ENCODE measurements around the gene EYA4. TPM values are rescaled to one million over a fixed set of nuclear protein-coding genes. Genes with fewer than 3 reads are reported as not detected.

Gene EYA4
- total RNA-seq, 2 donors from 2014 or later = 0.11 to 0.26 TPM

DNA sequence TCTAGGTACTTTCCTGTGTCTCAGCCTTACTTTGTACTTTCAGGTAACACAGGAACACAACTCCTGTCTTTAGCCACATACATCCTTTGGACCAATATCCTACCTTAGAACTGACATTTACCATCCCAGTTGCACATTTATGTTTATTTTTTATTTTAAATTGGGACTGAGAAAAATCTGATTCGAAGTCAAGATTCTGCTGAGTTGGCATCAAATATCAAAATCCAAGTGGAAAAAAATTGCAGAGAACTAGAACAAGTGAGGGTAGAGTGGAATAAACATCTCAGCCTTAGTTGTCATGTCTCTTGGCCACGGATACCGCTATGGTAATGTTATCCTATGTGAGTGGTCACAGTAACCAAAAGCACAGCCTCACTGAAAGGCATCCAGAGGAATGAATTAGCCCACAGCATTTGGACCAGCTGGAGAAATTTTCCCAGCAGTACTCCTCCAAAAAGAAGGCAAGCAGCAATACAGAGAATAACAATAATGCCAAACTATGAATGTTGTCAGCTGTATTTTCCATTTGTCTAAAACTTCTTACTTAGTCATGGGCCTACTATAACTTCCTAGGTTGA is 17.6 kb upstream of the EYA4 start:
- Histone ChIP-seq H3K27ac (ENCODE audit: low read depth, low read length) (no peak overlapping the region), H3K9ac (ENCODE audit: extremely low read depth, low read length, poor library complexity, severe bottlenecking) (no peak overlapping the region), H3K9me3 (ENCODE audit: control insufficient read depth, low read length) (no peaks in the 10 kb centered on the region), H3K27me3 (ENCODE audit: control insufficient read depth, insufficient read depth, low read length, poor library complexity, severe bottlenecking) (no peaks in the 10 kb centered on the region), H3K4me1 (ENCODE audit: control insufficient read depth, insufficient read depth, low read length) (no peaks in the 10 kb centered on the region), H3K4me3 (ENCODE audit: low read length) (no peak overlapping the region), H3K36me3 (ENCODE audit: control insufficient read depth, insufficient read depth, low read length) (no peaks in the 10 kb centered on the region)
- Mint-ChIP-seq H3K4me3 (no peak overlapping the region), H3K36me3 (ENCODE audit: low read depth) (no peaks in the 10 kb centered on the region), H3K9me3 (no peaks in the 10 kb centered on the region), H3K27ac (no peak overlapping the region), H3K27me3 (ENCODE audit: insufficient read depth) (no peaks in the 10 kb centered on the region), H3K4me1 (no peaks in the 10 kb centered on the region)
- TF ChIP-seq, protein P1, sequence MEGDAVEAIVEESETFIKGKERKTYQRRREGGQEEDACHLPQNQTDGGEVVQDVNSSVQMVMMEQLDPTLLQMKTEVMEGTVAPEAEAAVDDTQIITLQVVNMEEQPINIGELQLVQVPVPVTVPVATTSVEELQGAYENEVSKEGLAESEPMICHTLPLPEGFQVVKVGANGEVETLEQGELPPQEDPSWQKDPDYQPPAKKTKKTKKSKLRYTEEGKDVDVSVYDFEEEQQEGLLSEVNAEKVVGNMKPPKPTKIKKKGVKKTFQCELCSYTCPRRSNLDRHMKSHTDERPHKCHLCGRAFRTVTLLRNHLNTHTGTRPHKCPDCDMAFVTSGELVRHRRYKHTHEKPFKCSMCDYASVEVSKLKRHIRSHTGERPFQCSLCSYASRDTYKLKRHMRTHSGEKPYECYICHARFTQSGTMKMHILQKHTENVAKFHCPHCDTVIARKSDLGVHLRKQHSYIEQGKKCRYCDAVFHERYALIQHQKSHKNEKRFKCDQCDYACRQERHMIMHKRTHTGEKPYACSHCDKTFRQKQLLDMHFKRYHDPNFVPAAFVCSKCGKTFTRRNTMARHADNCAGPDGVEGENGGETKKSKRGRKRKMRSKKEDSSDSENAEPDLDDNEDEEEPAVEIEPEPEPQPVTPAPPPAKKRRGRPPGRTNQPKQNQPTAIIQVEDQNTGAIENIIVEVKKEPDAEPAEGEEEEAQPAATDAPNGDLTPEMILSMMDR (conservative IDR thresholded peaks at IDR 0.05) = no peak
- DNase-seq = no peak
- 85 to 93% methylated on average over 3 of the region's 3 CpGs for WGBS, 2 experiments (ENCODE audit: insufficient coverage in 1 of 2, insufficient read length in 1 of 2)

DNA sequence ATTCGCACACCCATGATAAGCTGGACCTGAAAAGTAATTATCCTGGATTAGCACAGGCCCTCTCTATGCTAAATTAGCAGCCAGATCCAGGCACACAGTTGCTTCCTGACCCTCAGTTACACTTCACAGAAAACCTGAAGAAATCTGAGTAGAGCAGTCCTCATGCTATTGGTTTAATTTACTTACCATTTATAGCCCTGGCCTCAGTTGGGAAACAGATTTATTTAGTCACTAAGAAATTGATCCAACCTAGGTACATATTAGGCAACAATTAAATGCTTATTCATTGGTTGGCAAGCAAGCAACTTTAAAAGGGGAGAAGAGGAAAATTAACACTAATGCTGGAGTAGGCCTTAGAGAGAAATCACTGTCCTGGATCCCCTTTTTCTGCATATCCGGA is 15.6 kb upstream of the EYA4 start:
- no peak overlapping the region for H3K27ac ChIP-seq (ENCODE audit: low read depth, low read length)
- H3K4me3 Mint-ChIP-seq = no peak overlapping the region
- H3K4me1 Mint-ChIP-seq = no peaks in the 10 kb centered on the region
- H3K4me3 ChIP-seq (ENCODE audit: low read length) = no peak overlapping the region
- H3K9me3 ChIP-seq (ENCODE audit: control insufficient read depth, low read length) = no peaks in the 10 kb centered on the region
- DNase-seq = no peak
- H3K9ac ChIP-seq (ENCODE audit: extremely low read depth, low read length, poor library complexity, severe bottlenecking) = no peak overlapping the region
- H3K36me3 Mint-ChIP-seq (ENCODE audit: low read depth) = no peaks in the 10 kb centered on the region
- H3K36me3 ChIP-seq (ENCODE audit: control insufficient read depth, insufficient read depth, low read length) = no peaks in the 10 kb centered on the region
- TF ChIP-seq, protein P1 (conservative IDR thresholded peaks at IDR 0.05) = no peak
- no peaks in the 10 kb centered on the region for H3K4me1 ChIP-seq (ENCODE audit: control insufficient read depth, insufficient read depth, low read length)
- 94 to 97% methylated on average over 2 of the region's 2 CpGs for WGBS, 2 experiments (ENCODE audit: insufficient coverage in 1 of 2, insufficient read length in 1 of 2)
- no peaks in the 10 kb centered on the region for H3K9me3 Mint-ChIP-seq
- no peaks in the 10 kb centered on the region for H3K27me3 ChIP-seq (ENCODE audit: control insufficient read depth, insufficient read depth, low read length, poor library complexity, severe bottlenecking)
- no peaks in the 10 kb centered on the region for H3K27me3 Mint-ChIP-seq (ENCODE audit: insufficient read depth)
- H3K27ac Mint-ChIP-seq = no peak overlapping the region

DNA sequence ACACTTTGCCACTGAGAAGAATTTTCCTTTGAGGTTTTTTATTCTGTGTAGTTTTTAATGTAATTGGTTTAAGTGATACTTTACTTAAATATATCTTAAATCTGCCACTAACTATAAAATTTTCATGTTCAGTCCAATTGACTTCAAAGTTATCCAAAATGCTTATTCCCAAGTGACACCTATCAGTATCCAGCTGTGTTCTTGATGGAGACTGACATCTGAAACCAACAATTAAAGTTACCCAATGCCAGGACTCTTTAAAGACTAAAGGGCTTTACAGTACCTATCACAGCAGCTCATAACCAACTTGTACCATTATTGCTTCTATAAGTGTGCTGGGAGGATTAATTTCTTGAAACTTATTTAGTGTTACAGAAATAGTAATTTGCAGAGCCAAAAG is 13.8 kb upstream of the EYA4 start:
- no peaks in the 10 kb centered on the region for H3K27me3 Mint-ChIP-seq (ENCODE audit: insufficient read depth)
- no peaks in the 10 kb centered on the region for H3K9me3 ChIP-seq (ENCODE audit: control insufficient read depth, low read length)
- no peak overlapping the region for H3K4me3 Mint-ChIP-seq
- H3K36me3 ChIP-seq (ENCODE audit: control insufficient read depth, insufficient read depth, low read length) = no peaks in the 10 kb centered on the region
- H3K4me3 ChIP-seq (ENCODE audit: low read length) = no peak overlapping the region
- no peak for DNase-seq
- no peaks in the 10 kb centered on the region for H3K4me1 ChIP-seq (ENCODE audit: control insufficient read depth, insufficient read depth, low read length)
- no peaks in the 10 kb centered on the region for H3K27me3 ChIP-seq (ENCODE audit: control insufficient read depth, insufficient read depth, low read length, poor library complexity, severe bottlenecking)
- H3K9ac ChIP-seq (ENCODE audit: extremely low read depth, low read length, poor library complexity, severe bottlenecking) = no peak overlapping the region
- no peak overlapping the region for H3K27ac Mint-ChIP-seq
- no peaks in the 10 kb centered on the region for H3K9me3 Mint-ChIP-seq
- TF ChIP-seq, protein P1 (conservative IDR thresholded peaks at IDR 0.05) = no peak
- H3K36me3 Mint-ChIP-seq (ENCODE audit: low read depth) = no peaks in the 10 kb centered on the region
- no peaks in the 10 kb centered on the region for H3K4me1 Mint-ChIP-seq
- H3K27ac ChIP-seq (ENCODE audit: low read depth, low read length) = no peak overlapping the region

Measured in endodermal cell (in vitro differentiated cells).